ENCODE measurements around the gene ARHGAP35. TPM values are rescaled to one million over a fixed set of nuclear protein-coding genes. Genes with fewer than 3 reads are reported as not detected.

Gene ARHGAP35
- total and polyA plus RNA-seq, 9 donors = 20.9 to 74.8 (median 51.2) TPM

GRCh38 chr19:46844067-46844489 is 16.7 kb upstream of the ARHGAP35 start:
- Histone ChIP-seq H3K27ac (no peak overlapping the region), H3K4me1 (ENCODE audit: insufficient read depth) (no peaks in the 10 kb centered on the region), H3K36me3 (no peaks in the 10 kb centered on the region), H3K9me3 (no peaks in the 10 kb centered on the region), H3K27me3 (no peaks in the 10 kb centered on the region), H3K4me3 (no peak overlapping the region)
- TF ChIP-seq CTCF (IDR thresholded peaks at IDR 0.05) (no peak), EP300 (IDR thresholded peaks at IDR 0.05) (no peak), POLR2A (IDR thresholded peaks at IDR 0.05) (no peak)
- no peak for DNase-seq
- whole genome bisulfite sequencing, 3 donors = 54 to 82% (median 81%) methylated on average over 9 of the region's 9 CpGs
- intact Hi-C loops (cut with DNase I) = loop anchor here in 1 of 4 donors (5.0 kb wide), 1 partner anchor 87 kb away; no protein-coding TSS in a partner anchor

GRCh38 chr19:46845959-46846459 is 14.8 kb upstream of the ARHGAP35 start:
- intact Hi-C loops (cut with DNase I) = no loop called here
- Histone ChIP-seq H3K9me3 (no peaks in the 10 kb centered on the region), H3K27ac (no peak overlapping the region), H3K27me3 (no peaks in the 10 kb centered on the region), H3K4me1 (ENCODE audit: insufficient read depth) (peaks cover 7% of the 10 kb centered on the region), H3K36me3 (no peaks in the 10 kb centered on the region), H3K4me3 (no peak overlapping the region)
- DNase-seq = peak in 2 of 5 donors; percentile 18 to 28
- WGBS, 3 donors = 80 to 86% (median 84%) methylated on average over 19 of the region's 19 CpGs
- TF ChIP-seq POLR2A (IDR thresholded peaks at IDR 0.05) (no peak), CTCF (IDR thresholded peaks at IDR 0.05) (no peak), EP300 (IDR thresholded peaks at IDR 0.05) (no peak)

- DNase-seq = peak in 2 of 5 donors; percentile 12 to 17
- no peak for TF ChIP-seq EP300 (IDR thresholded peaks at IDR 0.05)
- TF ChIP-seq POLR2A (IDR thresholded peaks at IDR 0.05) = no peak
- TF ChIP-seq CTCF (IDR thresholded peaks at IDR 0.05) = no peak
- no peaks in the 10 kb centered on the region for H3K9me3 ChIP-seq
- whole genome bisulfite sequencing, 3 donors = 85 to 92% (median 89%) methylated on average over 11 of the region's 11 CpGs
- H3K36me3 ChIP-seq = no peaks in the 10 kb centered on the region
- H3K4me3 ChIP-seq = no peak overlapping the region
- peaks cover 7% of the 10 kb centered on the region for H3K4me1 ChIP-seq (ENCODE audit: insufficient read depth)
- intact Hi-C loops (cut with DNase I) = no loop called here
- H3K27me3 ChIP-seq = no peaks in the 10 kb centered on the region
- H3K27ac ChIP-seq = no peak overlapping the region
Observed at GRCh38 chr19:46847528-46847927, 13.3 kb upstream of the ARHGAP35 start.

GRCh38 chr19:46848389-46848788 is 12.4 kb upstream of the ARHGAP35 start:
- intact Hi-C loops (cut with DNase I) = no loop called here
- Histone ChIP-seq H3K27ac (no peak overlapping the region), H3K4me3 (no peak overlapping the region), H3K4me1 (ENCODE audit: insufficient read depth) (peaks cover 7% of the 10 kb centered on the region), H3K9me3 (no peaks in the 10 kb centered on the region), H3K36me3 (no peaks in the 10 kb centered on the region), H3K27me3 (no peaks in the 10 kb centered on the region)
- DNase-seq = no peak
- TF ChIP-seq EP300 (IDR thresholded peaks at IDR 0.05) = no peak
- TF ChIP-seq POLR2A (IDR thresholded peaks at IDR 0.05) = no peak
- no peak for TF ChIP-seq CTCF (IDR thresholded peaks at IDR 0.05)
- WGBS, 3 donors = 85 to 93% (median 85%) methylated on average over 2 of the region's 2 CpGs

Data from ovary (tissue), 9 donors.